PC-3 (cell line): ENCODE measurements around the gene KMT2C.
"Not testable (repeated sequence)": the region's sequence is repeated elsewhere in the genome, so short reads cannot be mapped to it uniquely, and the experiment has no call there.

Source experiments
- EZH2 ChIP-seq: fragments of 300-600 bp; sonication (generic); IDR thresholded peaks from one replicate; pipeline ENCODE4 v1.6.1; 2017; ENCODE audit warnings: antibody characterized with exemption, mild to moderate bottlenecking, low read length; ENCODE audit not compliant: unreplicated experiment
- EZH2phosphoT487 ChIP-seq: fragments of 300-600 bp; sonication (generic); IDR thresholded peaks from 2 replicates; pipeline ENCODE4 v1.6.1; 2018; ENCODE audit warnings: mild to moderate bottlenecking, antibody characterized with exemption, low read length, borderline replicate concordance
- TF ChIP-seq, protein P1 (sequence below): fragments of 300-600 bp; sonication (generic); conservative IDR thresholded peaks from 2 replicates; pipeline ENCODE4 v1.5.1; 2017; ENCODE audit warnings: antibody characterized with exemption, low read depth, mild to moderate bottlenecking, low read length

DNA sequence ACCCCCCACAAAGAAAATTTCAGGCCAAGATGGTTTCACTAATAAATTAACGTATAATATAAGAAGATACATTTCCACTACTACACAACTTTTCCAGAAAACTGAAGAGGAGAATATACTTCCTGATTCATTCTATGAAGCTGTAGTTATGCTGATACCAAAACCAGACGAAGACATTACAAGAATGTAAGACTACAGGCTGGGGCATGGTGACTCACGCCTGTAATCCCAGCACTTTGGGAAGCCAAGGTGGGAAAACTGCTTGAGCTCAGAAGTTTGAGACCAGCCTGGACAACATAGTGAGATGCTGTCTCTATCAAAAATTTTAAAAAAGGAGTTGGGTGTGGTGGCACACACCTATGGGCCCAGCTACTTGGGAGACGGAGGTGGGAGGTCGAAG, 201.4 kb downstream of the KMT2C start:
- TF ChIP-seq, protein P1, sequence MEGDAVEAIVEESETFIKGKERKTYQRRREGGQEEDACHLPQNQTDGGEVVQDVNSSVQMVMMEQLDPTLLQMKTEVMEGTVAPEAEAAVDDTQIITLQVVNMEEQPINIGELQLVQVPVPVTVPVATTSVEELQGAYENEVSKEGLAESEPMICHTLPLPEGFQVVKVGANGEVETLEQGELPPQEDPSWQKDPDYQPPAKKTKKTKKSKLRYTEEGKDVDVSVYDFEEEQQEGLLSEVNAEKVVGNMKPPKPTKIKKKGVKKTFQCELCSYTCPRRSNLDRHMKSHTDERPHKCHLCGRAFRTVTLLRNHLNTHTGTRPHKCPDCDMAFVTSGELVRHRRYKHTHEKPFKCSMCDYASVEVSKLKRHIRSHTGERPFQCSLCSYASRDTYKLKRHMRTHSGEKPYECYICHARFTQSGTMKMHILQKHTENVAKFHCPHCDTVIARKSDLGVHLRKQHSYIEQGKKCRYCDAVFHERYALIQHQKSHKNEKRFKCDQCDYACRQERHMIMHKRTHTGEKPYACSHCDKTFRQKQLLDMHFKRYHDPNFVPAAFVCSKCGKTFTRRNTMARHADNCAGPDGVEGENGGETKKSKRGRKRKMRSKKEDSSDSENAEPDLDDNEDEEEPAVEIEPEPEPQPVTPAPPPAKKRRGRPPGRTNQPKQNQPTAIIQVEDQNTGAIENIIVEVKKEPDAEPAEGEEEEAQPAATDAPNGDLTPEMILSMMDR = not testable (repeated sequence)
- TF ChIP-seq EZH2, EZH2phosphoT487: not testable (repeated sequence)
